ENCODE measurements around the gene FBXO15.

GRCh38 chr18:74190086-74190485 lies 42.5 kb upstream of the FBXO15 start:
- no peak for TF ChIP-seq CTCF (tag by site-specific recombination; IDR thresholded peaks at IDR 0.05)
- TF ChIP-seq ZNF24 (tag by site-specific recombination; IDR thresholded peaks at IDR 0.05): no peak
- TF ChIP-seq ZBTB26 (tag by site-specific recombination; optimal IDR thresholded peaks at IDR 0.05): no peak
- no peak for TF ChIP-seq ZNF830 (tag by site-specific recombination; IDR thresholded peaks at IDR 0.05; ENCODE audit: low read depth)
- TF ChIP-seq ZNF133 (tag by site-specific recombination; IDR thresholded peaks at IDR 0.05): no peak
- TF ChIP-seq ZNF416 (tag by site-specific recombination; IDR thresholded peaks at IDR 0.05): no peak
- TF ChIP-seq ZNF645 (tag by site-specific recombination; IDR thresholded peaks at IDR 0.05): no peak
- TF ChIP-seq ZNF639 (tag by site-specific recombination; IDR thresholded peaks at IDR 0.05): no peak
- TF ChIP-seq ZNF404 (tag by site-specific recombination; IDR thresholded peaks at IDR 0.05): no peak

All from HEK293 (cell line).